Mesothelial cell of epicardium (in vitro differentiated cells): ENCODE data around the gene TMPRSS15. TPM values are rescaled to one million over a fixed set of nuclear protein-coding genes. Genes with fewer than 3 reads are reported as not detected.

Experiments
- DNase-seq, 2 experiments: peaks; one replicate each; pipeline ENCODE4 v3.0.0; 2021; ENCODE audit warnings: low spot score in 2 of 2; ENCODE audit not compliant: unreplicated experiment in 2 of 2
- H3K27ac Mint-ChIP-seq: 2 replicates; pipeline ENCODE4 v1.8.0; 2021; ENCODE audit warnings: mixed read lengths
- H3K27me3 Mint-ChIP-seq: 2 replicates; pipeline ENCODE4 v1.8.0; 2021; ENCODE audit warnings: low read depth, mixed read lengths
- H3K36me3 Mint-ChIP-seq: 2 replicates; pipeline ENCODE4 v1.8.0; 2021; ENCODE audit warnings: mixed read lengths
- H3K4me1 Mint-ChIP-seq: 2 replicates; pipeline ENCODE4 v1.8.0; 2021; ENCODE audit warnings: mixed read lengths
- H3K4me3 Mint-ChIP-seq: 2 replicates; pipeline ENCODE4 v1.8.0; 2021; ENCODE audit warnings: mild to moderate bottlenecking, moderate library complexity, mixed read lengths
- H3K9me3 Mint-ChIP-seq: 2 replicates; pipeline ENCODE4 v1.8.0; 2021; ENCODE audit warnings: mixed read lengths
- CTCF ChIP-seq: fragments of 200-600 bp; sonication (generic); IDR thresholded peaks from one replicate; pipeline ENCODE4 v1.5.0; 2021; ENCODE audit warnings: antibody characterized with exemption; ENCODE audit not compliant: unreplicated experiment
- total RNA-seq: library from RNA; stranded (reverse); gene quantifications from 3 replicates; pipeline ENCODE4 v1.2.1, GENCODE V29; 2021

TMPRSS15 gene
- total RNA-seq, 1 donor from 2014 or later, result 0.80 TPM

- DNase-seq, result no peak
- no peak overlapping the region for H3K27ac Mint-ChIP-seq
Observed at GRCh38 chr21:18245464-18245967, 158.1 kb downstream of the TMPRSS15 start.

GRCh38 chr21:18244671-18245463, 158.7 kb downstream of the TMPRSS15 start, which contains the start of gene CHODL:
Gene CHODL, plus strand, starts transcription at chr21:18244833. Its CDS starts 391 bp downstream, at chr21:18245224.
- DNase-seq, result peak in 1 of 2 experiments; percentile 40
- H3K9me3 Mint-ChIP-seq, result no peaks in the 10 kb centered on the region
- H3K4me3 Mint-ChIP-seq, result peak within 1 kb of the TSS; percentile 66
- peaks cover 80% of the 10 kb centered on the region for H3K27me3 Mint-ChIP-seq
- no peak for TF ChIP-seq CTCF
- peaks cover 5% of the 10 kb centered on the region for H3K4me1 Mint-ChIP-seq
- no peak within 1 kb of the TSS for H3K27ac Mint-ChIP-seq
- no peaks in the 10 kb centered on the region for H3K36me3 Mint-ChIP-seq

More at GRCh38 chr21:18245464-18245967, 158.1 kb downstream of the TMPRSS15 start:
- Mint-ChIP-seq H3K36me3 (no peaks in the 10 kb centered on the region), H3K9me3 (no peaks in the 10 kb centered on the region), H3K27me3 (peaks cover 74% of the 10 kb centered on the region), H3K4me3 (peak overlapping the region; percentile 66), H3K4me1 (peaks cover 5% of the 10 kb centered on the region)
- no peak for TF ChIP-seq CTCF

- H3K9me3 Mint-ChIP-seq, result peaks cover 9% of the 10 kb centered on the region
- H3K4me3 Mint-ChIP-seq, result no peak overlapping the region
- no peaks in the 10 kb centered on the region for H3K36me3 Mint-ChIP-seq
- no peak for DNase-seq
- peaks cover 18% of the 10 kb centered on the region for H3K27me3 Mint-ChIP-seq
- no peak for TF ChIP-seq CTCF
- no peak overlapping the region for H3K27ac Mint-ChIP-seq
- no peaks in the 10 kb centered on the region for H3K4me1 Mint-ChIP-seq
Observed at GRCh38 chr21:18235545-18235944, 168.0 kb downstream of the TMPRSS15 start.

GRCh38 chr21:18228060-18228739, 175.4 kb downstream of the TMPRSS15 start:
- no peaks in the 10 kb centered on the region for H3K4me1 Mint-ChIP-seq
- peaks cover 3% of the 10 kb centered on the region for H3K9me3 Mint-ChIP-seq
- no peak overlapping the region for H3K27ac Mint-ChIP-seq
- DNase-seq, result no peak
- TF ChIP-seq CTCF, result no peak
- H3K27me3 Mint-ChIP-seq, result peaks cover 2% of the 10 kb centered on the region
- no peaks in the 10 kb centered on the region for H3K36me3 Mint-ChIP-seq
- no peak overlapping the region for H3K4me3 Mint-ChIP-seq

GRCh38 chr21:18222346-18222745, 181.2 kb downstream of the TMPRSS15 start:
- H3K9me3 Mint-ChIP-seq, result peaks cover 23% of the 10 kb centered on the region
- H3K27me3 Mint-ChIP-seq, result peaks cover 2% of the 10 kb centered on the region
- no peaks in the 10 kb centered on the region for H3K36me3 Mint-ChIP-seq
- H3K27ac Mint-ChIP-seq, result no peak overlapping the region
- DNase-seq, result no peak
- H3K4me3 Mint-ChIP-seq, result no peak overlapping the region
- H3K4me1 Mint-ChIP-seq, result no peaks in the 10 kb centered on the region
- TF ChIP-seq CTCF, result no peak
